PC-3 (cell line): ENCODE measurements around the gene IQCE. TPM values are rescaled to one million over a fixed set of nuclear protein-coding genes. Genes with fewer than 3 reads are reported as not detected.

Experiments used
- ATAC-seq: fragments of 200-7000 bp; cut with Tn5 transposase; 2 replicates; pipeline ENCODE4 v1.9.1; 2020; ENCODE audit warnings: mild to moderate bottlenecking, moderate library complexity
- BruUV-seq: library from RNA; stranded (reverse); fragments of 400-500 nt; replicated peaks from 2 replicates; lab custom pipeline; 2021; lab: Mats Ljungman, UMichigan
- CTCF ChIA-PET: fragments of 300-600 bp; sonication (Branson Sonifier 250); formaldehyde crosslinking; loops from one replicate; lab custom pipeline; 2022; ENCODE audit warnings: antibody characterized with exemption; lab: Charles Lee
- POLR2A ChIA-PET: fragments of 300-600 bp; sonication (Branson Sonifier 250); formaldehyde crosslinking; loops from one replicate; lab custom pipeline; 2022; ENCODE audit warnings: antibody characterized with exemption; ENCODE audit not compliant: unreplicated experiment; lab: Charles Lee
- DNase-seq: peaks from one replicate; pipeline ENCODE4 v3.0.0-alpha.2; 2015
- H2AFZ ChIP-seq: fragments of 300-600 bp; sonication (generic); 2 replicates; pipeline ENCODE4 v1.6.0; 2016; ENCODE audit warnings: antibody characterized with exemption, low read length
- H3F3A ChIP-seq: fragments of 300-600 bp; sonication (generic); one replicate; pipeline ENCODE4 v1.6.0; 2017; ENCODE audit warnings: antibody characterized with exemption, low read length, control low read depth, mild to moderate bottlenecking; ENCODE audit not compliant: unreplicated experiment
- H3K27ac ChIP-seq: fragments of 300-600 bp; sonication (generic); 2 replicates; pipeline ENCODE4 v1.5.1; 2016; ENCODE audit warnings: mild to moderate bottlenecking, low read length
- H3K27me3 ChIP-seq: fragments of 300-600 bp; sonication (generic); 2 replicates; pipeline ENCODE4 v1.6.1; 2016; ENCODE audit warnings: low read length, mixed read lengths
- H3K36me3 ChIP-seq: fragments of 300-600 bp; sonication (generic); 2 replicates; pipeline ENCODE4 v1.6.1; 2016; ENCODE audit warnings: low read depth, mixed run types, low read length, mixed read lengths
- H3K4me1 ChIP-seq: fragments of 300-600 bp; sonication (generic); 2 replicates; pipeline ENCODE4 v1.5.1; 2016; ENCODE audit warnings: low read length; ENCODE audit not compliant: insufficient read depth
- H3K4me2 ChIP-seq: fragments of 300-600 bp; sonication (generic); 2 replicates; pipeline ENCODE4 v1.6.0; 2016; ENCODE audit warnings: low read length
- H3K4me3 ChIP-seq: fragments of 300-600 bp; sonication (generic); 2 replicates; pipeline ENCODE4 v1.5.1; 2016; ENCODE audit warnings: mild to moderate bottlenecking, low read length, mixed read lengths
- H3K79me2 ChIP-seq: fragments of 300-600 bp; sonication (generic); 2 replicates; pipeline ENCODE4 v1.6.1; 2017; ENCODE audit warnings: low read length, mixed read lengths
- H3K9ac ChIP-seq: fragments of 300-600 bp; sonication (generic); 2 replicates; pipeline ENCODE4 v1.6.0; 2016; ENCODE audit warnings: mild to moderate bottlenecking, low read length
- H3K9me2 ChIP-seq: fragments of 300-600 bp; sonication (generic); replicated peaks from 2 replicates; pipeline ENCODE4 v1.6.1; 2016; ENCODE audit warnings: mixed run types, low read length, mixed read lengths
- H3K9me3 ChIP-seq: fragments of 300-600 bp; sonication (generic); 2 replicates; pipeline ENCODE4 v1.6.1; 2016; ENCODE audit warnings: low read length, mixed read lengths
- H4K20me1 ChIP-seq: fragments of 300-600 bp; sonication (generic); 2 replicates; pipeline ENCODE4 v1.6.1; 2016; ENCODE audit warnings: low read length, mixed read lengths
- EZH2 ChIP-seq: fragments of 300-600 bp; sonication (generic); IDR thresholded peaks from one replicate; pipeline ENCODE4 v1.6.1; 2017; ENCODE audit warnings: antibody characterized with exemption, mild to moderate bottlenecking, low read length; ENCODE audit not compliant: unreplicated experiment
- EZH2phosphoT487 ChIP-seq: fragments of 300-600 bp; sonication (generic); IDR thresholded peaks from 2 replicates; pipeline ENCODE4 v1.6.1; 2018; ENCODE audit warnings: mild to moderate bottlenecking, antibody characterized with exemption, low read length, borderline replicate concordance
- intact Hi-C: fragments of 100-400 bp; cut with micrococcal nuclease; formaldehyde crosslinking; loops from 2 replicates; pipeline ENCODE4 v1.9.0; 2023
- total RNA-seq: library from RNA; depleted of rRNA; stranded (reverse); fragments of >200 nt; gene quantifications from 2 replicates; pipeline ENCODE4 v1.2.3, GENCODE V29; 2014
- TF ChIP-seq, protein P1 (sequence below): fragments of 300-600 bp; sonication (generic); conservative IDR thresholded peaks from 2 replicates; pipeline ENCODE4 v1.5.1; 2017; ENCODE audit warnings: antibody characterized with exemption, low read depth, mild to moderate bottlenecking, low read length

Gene IQCE
- total RNA-seq, 1 experiment from 2014 or later = 9.7 TPM

DNA sequence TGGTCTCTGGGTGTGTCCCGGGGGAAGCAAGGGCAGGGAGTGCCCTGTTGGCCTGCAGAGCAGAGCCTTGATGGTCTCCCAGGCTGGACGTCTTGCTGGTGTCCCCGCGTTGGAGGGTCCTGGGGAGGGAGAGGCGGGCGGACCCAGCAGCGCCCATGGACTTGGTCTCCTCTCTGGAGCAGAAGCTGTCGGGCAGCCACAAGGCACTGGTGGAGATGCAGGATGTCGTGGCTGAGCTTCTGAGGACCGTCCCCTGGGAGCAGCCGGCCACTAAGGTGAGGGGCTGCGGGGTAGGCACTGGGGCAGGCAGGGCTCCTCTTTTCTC lies 93.9 kb downstream of the IQCE start:
- H3K4me1 ChIP-seq = no peaks in the 10 kb centered on the region
- no peak overlapping the region for H2AFZ ChIP-seq
- no peaks in the 10 kb centered on the region for H3F3A ChIP-seq
- no peaks in the 10 kb centered on the region for H3K27me3 ChIP-seq
- H3K9me3 ChIP-seq = no peaks in the 10 kb centered on the region
- H3K36me3 ChIP-seq = no peaks in the 10 kb centered on the region
- DNase-seq = no peak
- TF ChIP-seq, protein P1, sequence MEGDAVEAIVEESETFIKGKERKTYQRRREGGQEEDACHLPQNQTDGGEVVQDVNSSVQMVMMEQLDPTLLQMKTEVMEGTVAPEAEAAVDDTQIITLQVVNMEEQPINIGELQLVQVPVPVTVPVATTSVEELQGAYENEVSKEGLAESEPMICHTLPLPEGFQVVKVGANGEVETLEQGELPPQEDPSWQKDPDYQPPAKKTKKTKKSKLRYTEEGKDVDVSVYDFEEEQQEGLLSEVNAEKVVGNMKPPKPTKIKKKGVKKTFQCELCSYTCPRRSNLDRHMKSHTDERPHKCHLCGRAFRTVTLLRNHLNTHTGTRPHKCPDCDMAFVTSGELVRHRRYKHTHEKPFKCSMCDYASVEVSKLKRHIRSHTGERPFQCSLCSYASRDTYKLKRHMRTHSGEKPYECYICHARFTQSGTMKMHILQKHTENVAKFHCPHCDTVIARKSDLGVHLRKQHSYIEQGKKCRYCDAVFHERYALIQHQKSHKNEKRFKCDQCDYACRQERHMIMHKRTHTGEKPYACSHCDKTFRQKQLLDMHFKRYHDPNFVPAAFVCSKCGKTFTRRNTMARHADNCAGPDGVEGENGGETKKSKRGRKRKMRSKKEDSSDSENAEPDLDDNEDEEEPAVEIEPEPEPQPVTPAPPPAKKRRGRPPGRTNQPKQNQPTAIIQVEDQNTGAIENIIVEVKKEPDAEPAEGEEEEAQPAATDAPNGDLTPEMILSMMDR = no peak
- TF ChIP-seq EZH2 (no peak), EZH2phosphoT487 (no peak)
- no peaks in the 10 kb centered on the region for H3K79me2 ChIP-seq
- no peak overlapping the region for H3K4me3 ChIP-seq
- no peak for ATAC-seq
- H3K9me2 ChIP-seq = no peaks in the 10 kb centered on the region
- H4K20me1 ChIP-seq = no peaks in the 10 kb centered on the region
- CTCF ChIA-PET = no interaction called here
- intact Hi-C loops = no loop called here
- BruUV-seq = no TSS peak
- H3K27ac ChIP-seq = no peak overlapping the region
- POLR2A ChIA-PET = no interaction called here
- no peak overlapping the region for H3K4me2 ChIP-seq
- H3K9ac ChIP-seq = no peak overlapping the region

DNA sequence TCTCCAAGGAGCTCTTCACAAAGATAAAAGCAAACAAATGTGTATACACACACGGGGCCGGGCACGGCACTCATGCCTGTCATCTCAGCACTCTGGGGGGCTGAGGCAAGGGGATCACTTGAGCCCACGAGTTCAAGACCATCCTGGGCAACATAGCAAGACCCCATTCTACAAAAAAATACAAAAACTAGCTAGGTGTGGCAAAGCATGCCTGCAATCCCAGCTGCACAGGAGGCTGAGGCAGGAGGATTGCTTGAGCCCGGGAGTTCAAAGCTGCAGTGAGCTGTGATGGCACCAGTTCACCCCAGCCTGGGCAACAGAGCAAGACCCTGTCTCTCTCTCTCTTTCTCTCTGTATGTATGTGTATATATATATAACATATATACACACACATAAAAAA lies 95.3 kb downstream of the IQCE start:
- Histone ChIP-seq H3F3A (no peaks in the 10 kb centered on the region), H3K4me1 (no peaks in the 10 kb centered on the region), H3K9me3 (no peaks in the 10 kb centered on the region), H3K9me2 (no peaks in the 10 kb centered on the region), H2AFZ (no peak overlapping the region), H3K27me3 (no peaks in the 10 kb centered on the region), H3K9ac (no peak overlapping the region), H4K20me1 (no peaks in the 10 kb centered on the region), H3K36me3 (no peaks in the 10 kb centered on the region), H3K27ac (no peak overlapping the region), H3K4me3 (no peak overlapping the region), H3K79me2 (no peaks in the 10 kb centered on the region), H3K4me2 (no peak overlapping the region)
- no peak for ATAC-seq
- DNase-seq = no peak
- intact Hi-C loops = no loop called here
- BruUV-seq = no TSS peak
- ChIA-PET CTCF (interaction anchor here (0.6 kb wide), 1 partner anchor 88 kb away, joined by 4 read pairs; no protein-coding TSS in a partner anchor), POLR2A (no interaction called here)
- TF ChIP-seq, protein P1 = no peak
- no peak for TF ChIP-seq EZH2phosphoT487
- no peak for TF ChIP-seq EZH2

DNA sequence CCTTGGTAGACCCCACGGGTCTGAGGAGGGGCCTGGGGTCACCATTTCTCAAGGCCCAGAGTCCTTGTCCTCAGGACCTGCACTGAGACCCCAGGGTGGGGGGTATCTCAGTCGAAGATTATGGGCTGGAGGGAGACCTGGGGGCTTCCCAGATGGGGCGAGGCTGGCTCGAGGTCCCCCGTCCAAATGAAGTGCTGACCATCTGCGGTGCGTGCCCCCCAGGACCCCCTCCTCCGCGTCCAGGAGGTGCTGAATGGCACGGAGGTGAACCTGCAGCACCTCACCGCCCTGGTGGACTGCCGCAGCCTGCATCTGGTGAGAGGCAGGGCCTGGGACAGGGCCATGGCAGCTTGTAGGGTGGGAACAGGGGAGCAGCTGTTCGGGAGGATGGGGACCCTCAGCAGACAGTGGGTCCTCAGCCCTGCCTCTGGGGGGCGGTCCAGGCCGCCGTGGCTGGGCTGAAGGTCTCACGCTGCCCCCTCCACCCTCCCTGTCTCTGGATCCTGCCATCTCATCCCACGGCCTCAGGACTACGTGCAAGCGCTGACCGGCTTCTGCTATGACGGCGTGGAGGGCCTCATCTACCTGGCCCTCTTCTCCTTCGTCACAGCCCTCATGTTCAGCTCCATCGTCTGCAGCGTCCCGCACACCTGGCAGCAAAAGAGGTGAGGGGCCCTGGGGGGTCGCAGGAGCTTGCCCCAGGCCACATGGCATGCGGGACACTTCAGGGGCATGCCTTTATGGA lies 97.3 kb downstream of the IQCE start:
- ChIA-PET CTCF (no interaction called here), POLR2A (no interaction called here)
- H4K20me1 ChIP-seq = no peaks in the 10 kb centered on the region
- H3K9ac ChIP-seq = no peak overlapping the region
- no TSS peak for BruUV-seq
- TF ChIP-seq EZH2 (no peak), EZH2phosphoT487 (no peak)
- TF ChIP-seq, protein P1 = no peak
- H3K4me3 ChIP-seq = no peak overlapping the region
- H3K4me2 ChIP-seq = no peak overlapping the region
- H3K27me3 ChIP-seq = no peaks in the 10 kb centered on the region
- no peaks in the 10 kb centered on the region for H3K79me2 ChIP-seq
- no peaks in the 10 kb centered on the region for H3K9me3 ChIP-seq
- no peaks in the 10 kb centered on the region for H3F3A ChIP-seq
- H3K27ac ChIP-seq = no peak overlapping the region
- intact Hi-C loops = no loop called here
- ATAC-seq = no peak
- no peaks in the 10 kb centered on the region for H3K9me2 ChIP-seq
- H3K36me3 ChIP-seq = no peaks in the 10 kb centered on the region
- no peaks in the 10 kb centered on the region for H3K4me1 ChIP-seq
- no peak for DNase-seq
- H2AFZ ChIP-seq = no peak overlapping the region
